ENCODE results near the gene RUSC1. TPM values are rescaled to one million over a fixed set of nuclear protein-coding genes. Genes with fewer than 3 reads are reported as not detected.

The RUSC1 gene
- total and polyA plus RNA-seq, 2 donors (not counting 3 experiments of a cell fraction or from before 2014, with no cell fraction given), result 42.4 to 46.6 TPM

DNA sequence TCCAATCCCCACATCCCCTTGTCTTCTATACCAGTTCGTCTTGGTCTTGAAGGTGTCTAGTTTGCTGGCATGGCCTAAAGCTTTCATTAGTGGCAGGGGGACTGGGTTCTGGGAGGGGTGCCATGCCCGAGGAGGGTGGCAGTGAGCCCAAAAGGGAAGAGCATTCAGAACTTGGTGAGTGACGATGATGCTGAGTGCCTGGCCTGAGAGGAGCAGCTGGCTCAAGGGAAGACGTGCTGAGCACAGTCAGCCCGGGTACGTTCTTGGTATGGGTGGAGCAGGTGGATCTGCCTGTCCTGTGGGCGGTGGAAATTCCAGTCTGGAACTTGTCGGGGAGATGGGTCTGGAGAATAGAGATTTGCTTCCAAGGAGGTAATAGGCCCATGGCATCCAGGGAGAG, 7.4 kb upstream of the RUSC1 start:
- ChIA-PET POLR2A (no interaction called here), CTCF (interaction anchor here (1.3 to 1.4 kb wide), 2 partner anchors 51 to 62 kb away, joined by 4 to 6 read pairs; partner anchors contain the start of gene SCAMP3)
- intact Hi-C loops (cut with micrococcal nuclease) (no loop called here), dilution Hi-C loops (cut with MboI; ENCODE audit: extremely low pct_ligation_motif_present, low sequenced_read_pairs) (no loop called here)
- Histone ChIP-seq H3K36me3 (ENCODE audit: control insufficient read depth in 2 of 2, extremely low read depth in 1 of 2, insufficient read depth in 2 of 2, low read length in 2 of 2) (peaks cover 21 to 23% of the 10 kb centered on the region in 2 experiments), H3K9me3 (replicated peaks; ENCODE audit: control insufficient read depth, insufficient read depth, low read length) (no peaks in the 10 kb centered on the region), H3K4me3 (replicated peaks in 1 of 3; ENCODE audit: insufficient read depth in 1 of 3, low read depth in 1 of 3, low read length in 3 of 3) (no peak overlapping the region), H3K79me2 (ENCODE audit: control insufficient read depth, insufficient read depth, low read length) (peaks cover 52% of the 10 kb centered on the region), H3K9me1 (replicated peaks; ENCODE audit: control insufficient read depth, extremely low read depth, insufficient read depth, low read length) (no peaks in the 10 kb centered on the region), H3K27ac (ENCODE audit: insufficient read depth, low read depth, low read length) (no peak overlapping the region), H3K9ac (replicated peaks; ENCODE audit: extremely low read depth, insufficient read depth, low read length) (no peak overlapping the region), H3K4me1 (ENCODE audit: control insufficient read depth, extremely low read depth, insufficient read depth, low read length) (peaks cover 19% of the 10 kb centered on the region), H4K20me1 (replicated peaks; ENCODE audit: control insufficient read depth, extremely low read depth, insufficient read depth, low read length) (no peaks in the 10 kb centered on the region), H3K27me3 (ENCODE audit: control insufficient read depth in 2 of 2, insufficient read depth in 2 of 2, low read length in 2 of 2) (no peaks in the 10 kb centered on the region), H2AFZ (ENCODE audit: low read depth, low read length) (no peak overlapping the region), H3K4me2 (ENCODE audit: insufficient read depth, low read length) (no peak overlapping the region)
- TF ChIP-seq FOS (IDR thresholded peaks at IDR 0.05; ENCODE audit: borderline replicate concordance, insufficient read depth, low read length), result no peak
- TF ChIP-seq JUN (IDR thresholded peaks at IDR 0.05; ENCODE audit: borderline replicate concordance, insufficient read depth, insufficient read length, low read depth), result no peak
- no peak for TF ChIP-seq GATA2 (IDR thresholded peaks at IDR 0.05; ENCODE audit: insufficient read depth, insufficient read length, low read depth, low read length)
- TF ChIP-seq, protein P1, sequence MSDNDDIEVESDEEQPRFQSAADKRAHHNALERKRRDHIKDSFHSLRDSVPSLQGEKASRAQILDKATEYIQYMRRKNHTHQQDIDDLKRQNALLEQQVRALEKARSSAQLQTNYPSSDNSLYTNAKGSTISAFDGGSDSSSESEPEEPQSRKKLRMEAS (IDR thresholded peaks at IDR 0.05; ENCODE audit: insufficient read depth, insufficient read length), result no peak
- TF ChIP-seq, protein P2, sequence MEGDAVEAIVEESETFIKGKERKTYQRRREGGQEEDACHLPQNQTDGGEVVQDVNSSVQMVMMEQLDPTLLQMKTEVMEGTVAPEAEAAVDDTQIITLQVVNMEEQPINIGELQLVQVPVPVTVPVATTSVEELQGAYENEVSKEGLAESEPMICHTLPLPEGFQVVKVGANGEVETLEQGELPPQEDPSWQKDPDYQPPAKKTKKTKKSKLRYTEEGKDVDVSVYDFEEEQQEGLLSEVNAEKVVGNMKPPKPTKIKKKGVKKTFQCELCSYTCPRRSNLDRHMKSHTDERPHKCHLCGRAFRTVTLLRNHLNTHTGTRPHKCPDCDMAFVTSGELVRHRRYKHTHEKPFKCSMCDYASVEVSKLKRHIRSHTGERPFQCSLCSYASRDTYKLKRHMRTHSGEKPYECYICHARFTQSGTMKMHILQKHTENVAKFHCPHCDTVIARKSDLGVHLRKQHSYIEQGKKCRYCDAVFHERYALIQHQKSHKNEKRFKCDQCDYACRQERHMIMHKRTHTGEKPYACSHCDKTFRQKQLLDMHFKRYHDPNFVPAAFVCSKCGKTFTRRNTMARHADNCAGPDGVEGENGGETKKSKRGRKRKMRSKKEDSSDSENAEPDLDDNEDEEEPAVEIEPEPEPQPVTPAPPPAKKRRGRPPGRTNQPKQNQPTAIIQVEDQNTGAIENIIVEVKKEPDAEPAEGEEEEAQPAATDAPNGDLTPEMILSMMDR (IDR thresholded peaks at IDR 0.05; ENCODE audit: extremely low read depth in 1 of 2, insufficient read depth in 1 of 2, low read depth in 1 of 2, low read length in 2 of 2), result no peak
- TF ChIP-seq POLR2AphosphoS5 (IDR thresholded peaks at IDR 0.05; ENCODE audit: insufficient read depth, low read depth, low read length), result no peak
- no peak for TF ChIP-seq POLR2A (IDR thresholded peaks at IDR 0.05; ENCODE audit: low read depth, low read length)
- no peak for TF ChIP-seq MYC (IDR thresholded peaks at IDR 0.05; ENCODE audit: low read depth, low read length)
- TF ChIP-seq EZH2 (IDR thresholded peaks at IDR 0.05; ENCODE audit: borderline replicate concordance, low read depth, low read length, severe bottlenecking), result no peak
- no peak for FAIRE-seq
- no peak for DNase-seq (ENCODE audit: low read depth, low spot score)
- BruUV-seq (replicated peaks), result no TSS peak

Measured in endothelial cell of umbilical vein (primary cell).